Ectodermal cell (in vitro differentiated cells): ENCODE results near the gene GRAMD2A.

Source experiments
- H3K27ac ChIP-seq: 2 replicates; pipeline ENCODE4 v1.7.0; 2013; ENCODE audit warnings: mild to moderate bottlenecking, low read depth, low read length; ENCODE audit not compliant: insufficient read depth, poor library complexity, severe bottlenecking
- H3K27me3 ChIP-seq: 2 replicates; pipeline ENCODE4 v1.7.0; 2013; ENCODE audit warnings: mild to moderate bottlenecking, low read length; ENCODE audit not compliant: insufficient read depth, control insufficient read depth, poor library complexity, severe bottlenecking
- H3K36me3 ChIP-seq: one replicate; pipeline ENCODE4 v1.7.0; 2013; ENCODE audit warnings: low read length; ENCODE audit not compliant: control insufficient read depth, insufficient read depth
- H3K4me1 ChIP-seq: one replicate; pipeline ENCODE4 v1.7.0; 2013; ENCODE audit warnings: low read length; ENCODE audit not compliant: control insufficient read depth, insufficient read depth
- H3K4me3 ChIP-seq: 2 replicates; pipeline ENCODE4 v1.7.0; 2013; ENCODE audit warnings: low read depth, low read length, control low read depth; ENCODE audit not compliant: insufficient read depth
- H3K9me3 ChIP-seq: 2 replicates; pipeline ENCODE4 v1.7.0; 2013; ENCODE audit warnings: mild to moderate bottlenecking, low read length, moderate library complexity; ENCODE audit not compliant: control insufficient read depth
- WGBS, 2 experiments: methylation state at CpG; one replicate each; pipeline ENCODE4 v1.1.7; 2013; ENCODE audit warnings: missing lambda C conversion rate in 2 of 2; 5-methylcytosine and 5-hydroxymethylcytosine counted together

Gene GRAMD2A

DNA sequence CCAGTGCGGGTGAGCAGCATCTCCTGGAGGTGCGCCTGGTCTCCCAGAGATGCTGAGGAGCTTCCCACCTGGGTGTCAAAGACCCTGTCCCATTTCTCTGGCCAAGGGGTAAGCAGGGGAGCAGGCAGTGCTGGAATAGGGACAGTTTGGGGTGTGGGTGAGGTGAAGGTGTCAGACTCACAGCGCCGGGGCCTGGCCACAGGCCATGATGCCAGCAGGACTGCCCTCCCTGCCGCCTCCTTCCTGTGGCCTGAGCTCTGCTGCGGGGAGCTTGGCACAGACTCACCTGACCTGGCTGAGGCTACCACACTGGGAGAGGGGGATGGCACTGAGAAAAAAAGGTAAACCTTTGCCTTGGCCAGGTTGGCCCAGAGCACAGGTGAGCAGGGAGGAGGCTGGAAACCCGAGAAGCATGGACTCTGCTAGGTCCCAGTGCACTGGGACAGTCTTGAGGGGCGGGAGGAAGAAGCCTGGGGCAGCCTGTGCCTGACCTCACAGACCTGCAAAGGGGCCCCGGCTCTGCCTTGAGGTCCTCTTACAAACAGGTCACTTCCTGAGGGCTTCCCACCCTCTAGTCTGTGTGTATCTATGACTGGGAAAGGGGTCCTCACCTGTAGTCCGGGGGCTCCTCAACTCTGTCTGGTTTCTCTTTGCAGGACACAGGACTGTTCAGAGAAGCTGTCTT lies 28.2 kb downstream of the GRAMD2A start:
- Histone ChIP-seq H3K27me3 (no peaks in the 10 kb centered on the region), H3K9me3 (no peaks in the 10 kb centered on the region), H3K4me3 (no peak overlapping the region), H3K27ac (no peak overlapping the region), H3K36me3 (no peaks in the 10 kb centered on the region), H3K4me1 (peaks cover 2% of the 10 kb centered on the region)
- WGBS, 2 experiments: 92 to 93% methylated on average over 10 of the region's 10 CpGs

DNA sequence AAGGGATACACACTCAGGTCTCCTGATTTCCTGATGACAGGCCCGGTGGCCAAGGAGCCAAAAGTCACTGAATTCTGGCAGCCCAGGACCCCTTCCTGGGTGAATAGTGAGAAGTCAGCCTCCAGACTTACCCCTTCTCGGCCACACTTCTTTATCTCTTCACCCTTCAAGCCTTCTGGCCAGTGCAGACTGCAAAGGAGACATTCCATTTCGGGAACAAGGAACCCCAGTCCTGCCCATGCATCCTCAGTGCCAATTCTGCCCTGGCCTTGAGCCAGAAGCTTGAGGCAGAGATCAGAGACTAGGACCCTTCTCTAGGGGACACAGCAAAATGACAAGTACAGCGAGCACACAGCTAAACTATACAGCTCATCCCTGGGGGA lies 28.8 kb downstream of the GRAMD2A start:
- Histone ChIP-seq H3K27ac (no peak overlapping the region), H3K27me3 (no peaks in the 10 kb centered on the region), H3K4me3 (no peak overlapping the region), H3K4me1 (peaks cover 2% of the 10 kb centered on the region), H3K9me3 (no peaks in the 10 kb centered on the region), H3K36me3 (no peaks in the 10 kb centered on the region)
- 88 to 90% methylated on average over 4 of the region's 4 CpGs for WGBS, 2 experiments

DNA sequence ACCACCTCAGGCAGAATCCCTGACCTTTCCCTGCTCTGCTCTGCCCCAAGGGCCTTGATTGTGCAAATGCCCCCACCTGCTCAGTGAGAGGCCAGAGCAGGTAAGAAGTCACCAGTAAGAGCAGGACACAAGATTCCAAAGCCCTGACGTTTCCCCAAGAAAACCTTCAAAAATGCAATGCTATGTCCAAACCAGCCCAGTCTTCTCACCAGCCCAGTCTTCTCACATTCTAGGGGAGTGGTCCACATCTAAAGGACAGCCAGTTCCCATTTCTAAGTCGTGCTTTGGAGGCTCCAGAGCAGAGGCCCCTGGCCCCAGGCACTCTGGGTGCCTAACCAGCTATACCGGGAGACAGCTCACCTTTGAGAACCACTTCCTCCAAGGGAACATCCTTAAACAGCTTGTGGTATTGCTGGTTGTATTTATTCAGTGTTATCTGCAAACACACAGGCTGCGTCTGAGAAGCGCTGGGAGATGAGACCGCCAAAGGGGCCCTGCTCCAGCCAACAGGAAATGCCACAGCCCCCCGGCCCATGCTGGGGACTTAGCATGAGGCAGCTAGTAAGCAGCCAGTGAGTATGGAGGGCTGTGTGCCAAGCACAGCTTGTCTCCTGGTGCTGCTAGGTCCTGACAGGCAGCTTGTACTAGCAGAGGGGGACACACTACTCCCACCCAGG lies 29.3 kb downstream of the GRAMD2A start:
- no peak overlapping the region for H3K4me3 ChIP-seq
- no peaks in the 10 kb centered on the region for H3K36me3 ChIP-seq
- H3K27ac ChIP-seq: no peak overlapping the region
- H3K9me3 ChIP-seq: no peaks in the 10 kb centered on the region
- H3K27me3 ChIP-seq: no peaks in the 10 kb centered on the region
- WGBS, 2 experiments: 72 to 78% methylated on average over 7 of the region's 7 CpGs
- peaks cover 2% of the 10 kb centered on the region for H3K4me1 ChIP-seq

DNA sequence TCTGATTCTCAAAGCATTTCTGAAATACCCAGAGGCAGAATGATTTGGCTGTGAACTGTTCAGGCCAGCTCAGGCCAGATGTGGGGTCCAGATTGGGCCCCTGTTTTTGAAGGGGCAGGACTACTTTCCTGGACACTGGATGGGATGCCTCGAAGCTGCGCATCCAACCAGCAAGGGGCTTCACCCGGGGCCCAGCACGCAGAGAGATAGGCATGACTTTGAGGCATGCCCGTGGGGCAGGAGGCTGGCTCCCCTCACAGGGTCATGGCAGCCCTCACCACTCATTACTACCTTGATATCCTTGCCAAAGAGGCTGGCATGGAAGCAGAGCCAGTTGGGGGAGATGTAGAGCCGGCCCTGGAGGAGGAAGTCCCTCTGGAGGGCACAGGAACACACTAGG lies 30.1 kb downstream of the GRAMD2A start:
- Histone ChIP-seq H3K27ac (no peak overlapping the region), H3K27me3 (no peaks in the 10 kb centered on the region), H3K4me3 (no peak overlapping the region), H3K36me3 (no peaks in the 10 kb centered on the region), H3K9me3 (no peaks in the 10 kb centered on the region), H3K4me1 (peaks cover 2% of the 10 kb centered on the region)
- WGBS, 2 experiments: 96 to 97% methylated on average over 6 of the region's 6 CpGs

DNA sequence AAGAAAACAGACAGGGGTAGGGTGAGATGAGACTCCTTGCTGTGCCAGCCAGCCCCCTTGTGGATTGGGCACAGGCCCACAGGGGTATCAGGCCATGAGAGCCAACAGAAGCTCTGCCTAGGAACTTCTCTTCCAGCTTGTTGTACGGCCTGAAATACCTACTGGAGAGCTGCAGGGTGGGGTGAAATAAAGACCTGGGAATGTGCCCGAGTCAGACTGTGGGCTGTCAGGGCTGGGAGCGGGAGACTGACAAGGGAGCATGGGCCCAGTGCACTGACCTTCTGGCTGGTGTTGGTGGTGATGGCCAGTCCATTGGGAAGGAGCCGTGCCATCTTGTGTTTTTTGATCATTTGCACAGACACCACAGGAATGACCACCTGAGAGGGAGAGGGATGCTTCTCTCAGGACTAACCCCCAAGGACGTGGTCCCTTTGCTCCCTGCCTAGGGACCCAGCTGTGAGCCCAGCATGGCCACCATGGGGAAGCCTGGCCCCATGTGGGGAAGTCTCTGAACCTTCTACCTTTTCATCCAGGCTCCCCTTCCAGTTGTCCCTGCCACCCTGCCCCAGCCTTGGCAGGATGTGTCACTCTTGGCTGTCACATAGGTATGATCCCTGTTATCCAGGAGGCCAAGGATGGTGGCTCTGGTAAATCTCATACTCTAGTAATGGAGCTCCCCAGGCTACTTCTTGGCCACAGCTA lies 30.7 kb downstream of the GRAMD2A start:
- Histone ChIP-seq H3K36me3 (no peaks in the 10 kb centered on the region), H3K4me3 (no peak overlapping the region), H3K4me1 (peaks cover 2% of the 10 kb centered on the region), H3K27me3 (no peaks in the 10 kb centered on the region), H3K9me3 (no peaks in the 10 kb centered on the region), H3K27ac (no peak overlapping the region)
- WGBS, 2 experiments: 92% methylated on average over 5 of the region's 5 CpGs

DNA sequence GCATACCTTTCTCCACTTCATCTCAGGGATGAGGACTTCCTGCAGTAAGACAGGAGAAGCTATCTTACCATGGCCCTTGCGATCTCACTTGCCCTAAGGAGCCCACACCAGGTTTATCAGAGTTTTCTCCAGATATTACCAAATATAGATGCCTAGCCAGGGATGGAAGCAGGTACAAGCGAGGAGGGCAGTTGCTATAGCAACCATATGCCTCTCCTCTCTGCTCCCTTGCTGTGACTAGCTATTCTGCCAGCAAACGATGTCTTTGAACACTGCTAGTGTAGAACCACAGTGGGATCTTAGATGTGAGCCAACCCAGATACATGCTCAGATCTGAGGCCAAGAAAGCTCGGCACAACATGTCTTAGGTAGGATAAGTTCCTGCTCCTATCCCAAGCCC lies 33.9 kb downstream of the GRAMD2A start:
- 78 to 87% methylated on average over 4 of the region's 4 CpGs for WGBS, 2 experiments
- H3K27me3 ChIP-seq: no peaks in the 10 kb centered on the region
- no peak overlapping the region for H3K4me3 ChIP-seq
- no peak overlapping the region for H3K27ac ChIP-seq
- no peaks in the 10 kb centered on the region for H3K9me3 ChIP-seq
- H3K36me3 ChIP-seq: no peaks in the 10 kb centered on the region
- H3K4me1 ChIP-seq: peaks cover 10% of the 10 kb centered on the region

DNA sequence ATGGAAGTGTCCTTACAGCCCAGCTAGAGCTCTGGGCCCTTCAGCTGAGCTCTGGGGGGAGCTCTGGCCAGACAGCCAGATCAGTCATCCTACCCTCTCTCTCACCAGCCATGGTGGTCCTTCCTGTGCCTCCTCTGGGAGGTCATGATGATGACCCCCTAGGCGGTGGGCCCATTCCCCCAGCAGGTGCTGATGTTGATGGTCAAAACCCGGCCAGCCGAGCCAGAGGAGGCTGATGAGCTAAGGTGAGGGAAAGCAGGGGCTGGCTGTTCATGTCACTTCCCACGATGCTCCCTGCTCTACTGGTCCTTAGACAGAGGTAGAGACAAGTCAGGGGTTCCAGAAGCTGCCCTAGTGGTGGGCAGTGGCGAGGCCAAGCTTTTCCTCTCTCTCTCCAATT lies 35.0 kb downstream of the GRAMD2A start:
- 95 to 98% methylated on average over 5 of the region's 5 CpGs for WGBS, 2 experiments
- Histone ChIP-seq H3K27ac (no peak overlapping the region), H3K9me3 (no peaks in the 10 kb centered on the region), H3K4me3 (no peak overlapping the region), H3K36me3 (no peaks in the 10 kb centered on the region), H3K27me3 (no peaks in the 10 kb centered on the region), H3K4me1 (peaks cover 8% of the 10 kb centered on the region)

DNA sequence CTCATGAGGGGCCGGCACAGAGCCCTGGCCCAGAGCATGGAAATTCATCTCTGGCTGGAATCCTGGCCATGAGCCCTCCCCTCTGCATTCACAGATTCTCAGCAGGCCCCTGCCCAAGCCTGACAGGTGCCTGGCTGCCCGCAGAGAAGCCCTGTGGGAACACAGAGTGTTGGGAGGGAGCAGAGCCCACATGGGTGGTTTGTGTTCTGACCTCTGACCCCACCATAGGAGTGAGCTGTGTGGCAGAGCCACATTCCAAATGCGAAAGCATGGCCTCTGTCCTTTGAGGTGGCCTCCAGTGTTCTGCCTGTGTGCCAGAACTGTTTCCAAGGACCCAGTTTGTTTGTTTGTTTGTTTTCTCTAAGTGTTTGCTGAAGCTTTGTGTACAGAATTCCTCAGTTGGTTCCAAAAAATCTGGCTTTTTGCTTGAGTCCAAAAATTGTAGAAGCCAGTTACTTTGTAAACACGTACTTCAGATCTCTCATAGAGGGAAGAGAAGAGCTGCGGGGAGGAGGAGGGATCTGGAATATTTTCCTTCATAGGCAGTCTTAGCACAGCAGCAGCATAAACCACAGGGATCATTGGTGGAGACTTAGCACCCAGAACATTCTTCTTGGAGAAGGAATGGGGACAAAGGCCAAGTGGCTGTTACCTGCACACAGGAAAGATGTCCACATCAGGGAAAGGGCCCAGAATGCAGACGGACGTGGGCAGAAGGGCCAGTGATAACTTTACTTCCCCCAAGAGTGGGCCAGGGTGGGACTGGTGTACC lies 36.0 kb downstream of the GRAMD2A start:
- peaks cover 8% of the 10 kb centered on the region for H3K4me1 ChIP-seq
- H3K36me3 ChIP-seq: no peaks in the 10 kb centered on the region
- no peak overlapping the region for H3K4me3 ChIP-seq
- no peaks in the 10 kb centered on the region for H3K27me3 ChIP-seq
- 79 to 80% methylated on average over 7 of the region's 7 CpGs for WGBS, 2 experiments
- no peak overlapping the region for H3K27ac ChIP-seq
- H3K9me3 ChIP-seq: no peaks in the 10 kb centered on the region

DNA sequence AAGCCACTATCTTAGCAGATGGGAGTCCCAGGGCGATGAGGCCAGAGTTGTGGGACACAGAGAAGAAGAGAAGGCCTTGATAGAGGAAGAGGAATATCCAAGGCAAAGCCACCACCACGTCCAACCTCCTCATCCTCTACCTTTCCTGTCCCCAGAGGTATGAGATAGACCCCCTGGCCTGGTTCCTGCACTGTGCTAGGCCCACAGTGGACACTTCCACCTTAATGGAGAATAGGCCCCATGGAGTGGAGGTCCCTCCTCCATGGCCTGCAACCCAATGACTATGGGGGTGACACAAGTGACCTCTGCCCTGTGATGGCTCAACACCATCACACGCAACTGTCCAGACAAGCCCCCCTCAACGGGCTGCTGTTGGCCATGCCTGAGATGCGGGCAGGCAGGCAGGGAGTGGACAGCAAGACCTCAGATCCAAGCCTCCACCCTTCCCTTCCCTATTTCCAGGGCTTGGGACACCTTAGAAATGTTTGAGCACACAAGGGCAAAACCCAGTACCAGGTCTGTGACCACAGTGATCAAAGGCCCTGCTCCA lies 36.8 kb downstream of the GRAMD2A start:
- Histone ChIP-seq H3K36me3 (no peaks in the 10 kb centered on the region), H3K27ac (no peak overlapping the region), H3K9me3 (no peaks in the 10 kb centered on the region), H3K4me1 (peaks cover 8% of the 10 kb centered on the region), H3K4me3 (no peak overlapping the region), H3K27me3 (no peaks in the 10 kb centered on the region)
- WGBS, 2 experiments: 92 to 95% methylated on average over 5 of the region's 5 CpGs
